Esophagus muscularis mucosa (tissue), 4 donors: Measurements from ENCODE around the gene ZFY. TPM values are rescaled to one million over a fixed set of nuclear protein-coding genes. Genes with fewer than 3 reads are reported as not detected.

ENCODE experiments used
- DNase-seq: peaks from one replicate; pipeline ENCODE4 v3.0.0-alpha.2; 2017; ENCODE audit errors: extremely low spot score
- H3K27ac ChIP-seq, 4 donors: fragments of 200-600 bp; sonication (generic); replicated peaks in 1 of 4; 1 replicate in 3 of 4; 2 replicates in 1 of 4; pipeline ENCODE4 v1.5.1; 2016 to 2019; ENCODE audit warnings: mild to moderate bottlenecking in 1 of 4
- H3K27me3 ChIP-seq, 4 donors: fragments of 200-600 bp; sonication (generic); one replicate each; pipeline versions ENCODE4 v1.5.1 to v1.6.0; 2016 to 2019
- H3K36me3 ChIP-seq, 4 donors: fragments of 200-600 bp; sonication (generic); one replicate each; pipeline ENCODE4 v1.5.1; 2016 to 2019
- H3K4me1 ChIP-seq, 4 donors: fragments of 200-600 bp; sonication (generic); one replicate each; pipeline ENCODE4 v1.5.1; 2016 to 2019
- H3K4me3 ChIP-seq, 4 donors: fragments of 200-600 bp; sonication (generic); 1 replicate in 2 of 4; 2 replicates in 2 of 4; pipeline ENCODE4 v1.5.1; 2016 to 2019; ENCODE audit warnings: mild to moderate bottlenecking in 4 of 4, moderate library complexity in 1 of 4
- H3K9me3 ChIP-seq, 4 donors: fragments of 200-600 bp; sonication (generic); 1 replicate in 3 of 4; 2 replicates in 1 of 4; pipeline ENCODE4 v1.5.1; 2016 to 2019
- CTCF ChIP-seq, 3 experiments: fragments of 200-600 bp in 2 of 3; fragments of 450-650 bp in 1 of 3; sonication (generic) in 2 of 3; IDR thresholded peaks; one replicate each; pipeline ENCODE4 v1.5.1; 2017 to 2019; ENCODE audit warnings: antibody characterized with exemption in 3 of 3, mild to moderate bottlenecking in 2 of 3, moderate library complexity in 1 of 3
- EP300 ChIP-seq: sonication (generic); formaldehyde crosslinking; IDR thresholded peaks from one replicate; pipeline ENCODE4 v1.6.1; 2017; ENCODE audit warnings: antibody characterized with exemption
- POLR2A ChIP-seq: fragments of 450-650 bp; IDR thresholded peaks from one replicate; pipeline ENCODE4 v1.6.1; 2017; ENCODE audit warnings: antibody characterized with exemption, moderate library complexity, mild to moderate bottlenecking, low read depth
- POLR2AphosphoS5 ChIP-seq, 2 donors: sonication (generic); formaldehyde crosslinking; IDR thresholded peaks; one replicate each; pipeline ENCODE4 v1.6.1; 2017; ENCODE audit warnings: antibody characterized with exemption in 2 of 2
- WGBS: methylation state at CpG from one replicate; pipeline ENCODE4 v1.1.5; 2018; 5-methylcytosine and 5-hydroxymethylcytosine counted together
- intact Hi-C: fragments of 100-400 bp; cut with DNase I; formaldehyde crosslinking; loops from one replicate; pipeline ENCODE4 v1.15.1; 2023
- total RNA-seq, 4 donors: library from RNA; depleted of rRNA; stranded (reverse); fragments of >200 nt; gene quantifications; one replicate each; pipeline versions ENCODE4 v1.1.0 to v1.2.1, GENCODE V29; 2016

The ZFY gene
- total RNA-seq, 4 donors from 2014 or later: 0.06 to 24.9 (median 16.6) TPM; not detected in 1

GRCh38 chrY:2950655-2951054, 15.5 kb downstream of the ZFY start:
- no peaks in the 10 kb centered on the region for H3K36me3 ChIP-seq
- H3K27ac ChIP-seq: no peak overlapping the region
- H3K4me3 ChIP-seq: no peak overlapping the region
- TF ChIP-seq POLR2A: no peak
- TF ChIP-seq POLR2AphosphoS5 (IDR thresholded peaks at IDR 0.05): no peak
- no peak for TF ChIP-seq EP300
- TF ChIP-seq CTCF (IDR thresholded peaks at IDR 0.05): no peak
- H3K9me3 ChIP-seq: no peaks in the 10 kb centered on the region
- DNase-seq: no peak
- H3K4me1 ChIP-seq: peaks cover 0 to 23% (median under 1%) of the 10 kb centered on the region in 4 donors
- H3K27me3 ChIP-seq: no peaks in the 10 kb centered on the region
- WGBS: no CpG with 5 or more reads among the region's 2 CpGs
- intact Hi-C loops: no loop called here

GRCh38 chrY:2952912-2953311, 17.7 kb downstream of the ZFY start:
- Histone ChIP-seq H3K27me3 (no peaks in the 10 kb centered on the region), H3K27ac (no peak overlapping the region), H3K9me3 (no peaks in the 10 kb centered on the region), H3K36me3 (no peaks in the 10 kb centered on the region), H3K4me1 (peaks cover 0 to 18% (median 1%) of the 10 kb centered on the region in 4 donors), H3K4me3 (no peak overlapping the region)
- TF ChIP-seq EP300 (no peak), CTCF (IDR thresholded peaks at IDR 0.05) (no peak), POLR2A (no peak), POLR2AphosphoS5 (IDR thresholded peaks at IDR 0.05) (no peak)
- intact Hi-C loops: no loop called here
- DNase-seq: no peak

- Histone ChIP-seq H3K27ac (no peak overlapping the region), H3K4me1 (peaks cover 0 to 11% (median 1%) of the 10 kb centered on the region in 4 donors), H3K36me3 (no peaks in the 10 kb centered on the region), H3K4me3 (no peak overlapping the region), H3K9me3 (no peaks in the 10 kb centered on the region), H3K27me3 (no peaks in the 10 kb centered on the region)
- no peak for TF ChIP-seq CTCF (IDR thresholded peaks at IDR 0.05)
- TF ChIP-seq POLR2A: no peak
- TF ChIP-seq POLR2AphosphoS5 (IDR thresholded peaks at IDR 0.05): no peak
- no peak for TF ChIP-seq EP300
- no CpG with 5 or more reads among the region's 2 CpGs for WGBS
- intact Hi-C loops: no loop called here
- DNase-seq: no peak
Observed at GRCh38 chrY:2954735-2955134, 19.6 kb downstream of the ZFY start.

- no peak overlapping the region for H3K4me3 ChIP-seq
- TF ChIP-seq EP300 (no peak), POLR2A (no peak), CTCF (IDR thresholded peaks at IDR 0.05) (no peak), POLR2AphosphoS5 (IDR thresholded peaks at IDR 0.05) (no peak)
- H3K9me3 ChIP-seq: no peaks in the 10 kb centered on the region
- H3K36me3 ChIP-seq: no peaks in the 10 kb centered on the region
- peaks cover 0 to 11% (median 1%) of the 10 kb centered on the region in 4 donors for H3K4me1 ChIP-seq
- DNase-seq: no peak
- no peaks in the 10 kb centered on the region for H3K27me3 ChIP-seq
- H3K27ac ChIP-seq: no peak overlapping the region
- no CpG with 5 or more reads among the region's 3 CpGs for WGBS
- intact Hi-C loops: no loop called here
Observed at GRCh38 chrY:2955561-2955960, 20.4 kb downstream of the ZFY start.

GRCh38 chrY:2962061-2962460, 26.9 kb downstream of the ZFY start:
- DNase-seq: no peak
- Histone ChIP-seq H3K9me3 (no peaks in the 10 kb centered on the region), H3K36me3 (no peaks in the 10 kb centered on the region), H3K4me1 (peaks cover 0 to 15% (median 7%) of the 10 kb centered on the region in 4 donors), H3K27me3 (no peaks in the 10 kb centered on the region), H3K27ac (no peak overlapping the region), H3K4me3 (no peak overlapping the region)
- no CpG with 5 or more reads among the region's 2 CpGs for WGBS
- intact Hi-C loops: no loop called here
- TF ChIP-seq EP300 (no peak), POLR2A (no peak), CTCF (IDR thresholded peaks at IDR 0.05) (no peak), POLR2AphosphoS5 (IDR thresholded peaks at IDR 0.05) (no peak)
